ENCODE results near the gene TAOK2. TPM values are rescaled to one million over a fixed set of nuclear protein-coding genes. Genes with fewer than 3 reads are reported as not detected.

The TAOK2 gene
- total and polyA plus RNA-seq, 2 experiments from 2014 or later = 13.6 to 57.9 TPM

- DNase-seq = no peak
- WGBS, 2 experiments (ENCODE audit: low coverage in 1 of 2, low lambda C conversion rate in 2 of 2, missing lambda C conversion rate in 2 of 2) = 93 to 94% methylated on average over 9 of the region's 9 CpGs
- in situ Hi-C loops (cut with MboI) = loop anchor here (10.0 kb wide), 1 partner anchor 46 kb away; the partner anchor contains the start of gene C16orf92
- H3K79me2 ChIP-seq (ENCODE audit: insufficient read depth) = peaks cover 61% of the 10 kb centered on the region
- no peaks in the 10 kb centered on the region for H3K9me2 ChIP-seq (ENCODE audit: insufficient read depth)
- no peaks in the 10 kb centered on the region for H3F3A ChIP-seq (ENCODE audit: insufficient read depth)
- no peaks in the 10 kb centered on the region for H3K9me3 ChIP-seq (ENCODE audit: low read depth)
- TF ChIP-seq EZH2 (IDR thresholded peaks at IDR 0.05; ENCODE audit: insufficient read depth, poor library complexity, severe bottlenecking) = no peak
- TF ChIP-seq EZH2phosphoT487 (IDR thresholded peaks at IDR 0.05; ENCODE audit: insufficient read depth, low read depth) = no peak
- H4K20me1 ChIP-seq (ENCODE audit: insufficient read depth) = no peaks in the 10 kb centered on the region; the same call in 1 of the 2 replicates
- H3K4me1 ChIP-seq (ENCODE audit: insufficient read depth) = peaks cover 20% of the 10 kb centered on the region
- no peak overlapping the region for H2AFZ ChIP-seq
- peaks cover 30% of the 10 kb centered on the region; the same call in 1 of the 2 replicates for H3K36me3 ChIP-seq (ENCODE audit: low read depth)
- H3K9ac ChIP-seq = no peak overlapping the region
- no peaks in the 10 kb centered on the region for H3K27me3 ChIP-seq (replicated peaks; ENCODE audit: insufficient read depth)
- no peak overlapping the region for H3K4me2 ChIP-seq (ENCODE audit: unreplicated experiment)
- H3K4me3 ChIP-seq = no peak overlapping the region
- H3K27ac ChIP-seq = no peak overlapping the region
Observed at GRCh38 chr16:29978564-29979270, 5.0 kb downstream of the TAOK2 start.

- no peak for DNase-seq
- H3K4me3 ChIP-seq = no peak overlapping the region
- H3K4me1 ChIP-seq (ENCODE audit: insufficient read depth) = no peaks in the 10 kb centered on the region
- H3K9me2 ChIP-seq (ENCODE audit: insufficient read depth) = no peaks in the 10 kb centered on the region
- peaks cover 26% of the 10 kb centered on the region for H3K79me2 ChIP-seq (ENCODE audit: insufficient read depth)
- no peaks in the 10 kb centered on the region for H3F3A ChIP-seq (ENCODE audit: insufficient read depth)
- peaks cover 45% of the 10 kb centered on the region; the same call in 1 of the 2 replicates for H3K36me3 ChIP-seq (ENCODE audit: low read depth)
- TF ChIP-seq EZH2 (IDR thresholded peaks at IDR 0.05; ENCODE audit: insufficient read depth, poor library complexity, severe bottlenecking) (no peak), EZH2phosphoT487 (IDR thresholded peaks at IDR 0.05; ENCODE audit: insufficient read depth, low read depth) (no peak)
- H3K9me3 ChIP-seq (ENCODE audit: low read depth) = no peaks in the 10 kb centered on the region
- in situ Hi-C loops (cut with MboI) = no loop called here
- H3K27ac ChIP-seq = no peak overlapping the region
- no peak overlapping the region for H3K9ac ChIP-seq
- no peaks in the 10 kb centered on the region for H3K27me3 ChIP-seq (replicated peaks; ENCODE audit: insufficient read depth)
- 81 to 82% methylated on average over 23 to 24 of the region's 24 CpGs for WGBS, 2 experiments (ENCODE audit: low coverage in 1 of 2, low lambda C conversion rate in 2 of 2, missing lambda C conversion rate in 2 of 2)
- H3K4me2 ChIP-seq (ENCODE audit: unreplicated experiment) = no peak overlapping the region
- no peak overlapping the region for H2AFZ ChIP-seq
- no peaks in the 10 kb centered on the region for H4K20me1 ChIP-seq (ENCODE audit: insufficient read depth)
Observed at GRCh38 chr16:29982560-29983419, 9.1 kb downstream of the TAOK2 start.

GRCh38 chr16:29983420-29984136 lies 9.9 kb downstream of the TAOK2 start:
- no peak overlapping the region for H3K4me3 ChIP-seq
- no peaks in the 10 kb centered on the region for H3K4me1 ChIP-seq (ENCODE audit: insufficient read depth)
- peak overlapping the region; percentile 30; the same call in 1 of the 2 replicates for H3K27ac ChIP-seq
- H4K20me1 ChIP-seq (ENCODE audit: insufficient read depth) = no peaks in the 10 kb centered on the region
- no peak overlapping the region for H3K4me2 ChIP-seq (ENCODE audit: unreplicated experiment)
- H3K79me2 ChIP-seq (ENCODE audit: insufficient read depth) = peaks cover 18% of the 10 kb centered on the region
- H3K9me2 ChIP-seq (ENCODE audit: insufficient read depth) = no peaks in the 10 kb centered on the region
- WGBS, 2 experiments (ENCODE audit: low coverage in 1 of 2, low lambda C conversion rate in 2 of 2, missing lambda C conversion rate in 2 of 2) = 85 to 90% methylated on average over 12 of the region's 12 CpGs
- no peaks in the 10 kb centered on the region for H3K9me3 ChIP-seq (ENCODE audit: low read depth)
- H3K36me3 ChIP-seq (ENCODE audit: low read depth) = peaks cover 45% of the 10 kb centered on the region; the same call in 1 of the 2 replicates
- 0 out of 2 replicates have a peak overlapping the region, but pooled peaks have one; percentile 5 for H3K9ac ChIP-seq
- no peaks in the 10 kb centered on the region for H3K27me3 ChIP-seq (replicated peaks; ENCODE audit: insufficient read depth)
- in situ Hi-C loops (cut with MboI) = no loop called here
- TF ChIP-seq EZH2phosphoT487 (IDR thresholded peaks at IDR 0.05; ENCODE audit: insufficient read depth, low read depth) (no peak), EZH2 (IDR thresholded peaks at IDR 0.05; ENCODE audit: insufficient read depth, poor library complexity, severe bottlenecking) (no peak)
- no peaks in the 10 kb centered on the region for H3F3A ChIP-seq (ENCODE audit: insufficient read depth)
- H2AFZ ChIP-seq = no peak overlapping the region
- DNase-seq = peak; percentile 73

Data from GM23248 (cell line).